HepG2 (cell line): ENCODE measurements around the gene TMEM255B. TPM values are rescaled to one million over a fixed set of nuclear protein-coding genes. Genes with fewer than 3 reads are reported as not detected.
A peak's percentile ranks its signal among the peaks of the same experiment; 100 is the strongest.

Experiments used
- AGO2 ChIP-seq: fragments of 200-400 bp; formaldehyde crosslinking; optimal IDR thresholded peaks from 2 replicates; pipeline ENCODE3; 2017; ENCODE audit warnings: mild to moderate bottlenecking, low read depth, low read length, moderate library complexity
- FOXA1 ChIP-seq, 2 experiments: fragments of 450-650 bp in 1 of 2; sonication (generic) in 1 of 2; formaldehyde crosslinking in 1 of 2; IDR thresholded peaks; 2 replicates each; pipeline versions ENCODE4 v1.4.0 to v1.6.1; 2016 to 2020; ENCODE audit warnings: missing genetic modification reagents in 1 of 2
- HMG20B ChIP-seq: conservative IDR thresholded peaks from 2 replicates; pipeline ENCODE4 v1.6.1; 2016; ENCODE audit warnings: missing genetic modification reagents, missing compliant biosample characterization
- ISX ChIP-seq: sonication (generic); formaldehyde crosslinking; conservative IDR thresholded peaks from 2 replicates; pipeline ENCODE4 v1.5.0; 2020; ENCODE audit warnings: missing genetic modification reagents
- KLF13 ChIP-seq: sonication (generic); formaldehyde crosslinking; IDR thresholded peaks from 2 replicates; pipeline ENCODE4 v1.4.0; 2020; ENCODE audit warnings: mild to moderate bottlenecking, missing genetic modification reagents
- KLF16 ChIP-seq, 2 experiments: sonication (generic) in 1 of 2; formaldehyde crosslinking in 1 of 2; IDR thresholded peaks; 2 replicates each; pipeline versions ENCODE4 v1.6.1 to v1.8.0; 2016 to 2023; ENCODE audit warnings: missing genetic modification reagents in 2 of 2, missing compliant biosample characterization in 1 of 2
- NFE2L1 ChIP-seq: sonication (generic); formaldehyde crosslinking; IDR thresholded peaks from 2 replicates; pipeline ENCODE4 v1.4.0; 2020; ENCODE audit warnings: missing genetic modification reagents, mild to moderate bottlenecking, borderline replicate concordance
- SIN3B ChIP-seq: fragments of 150-350 bp; IDR thresholded peaks from 2 replicates; pipeline ENCODE4 v1.6.1; 2014; ENCODE audit warnings: low read length
- YEATS2 ChIP-seq: sonication (generic); formaldehyde crosslinking; IDR thresholded peaks from 2 replicates; pipeline ENCODE4 v1.4.0; 2020; ENCODE audit warnings: missing genetic modification reagents, borderline replicate concordance
- ZBTB8A ChIP-seq: sonication (generic); formaldehyde crosslinking; IDR thresholded peaks from 2 replicates; pipeline ENCODE4 v1.4.0; 2020; ENCODE audit warnings: mild to moderate bottlenecking, low read depth, missing genetic modification reagents, borderline replicate concordance
- ZNF17 ChIP-seq: sonication (generic); formaldehyde crosslinking; IDR thresholded peaks from 2 replicates; pipeline ENCODE4 v1.5.0; 2020; ENCODE audit warnings: mild to moderate bottlenecking, missing genetic modification reagents
- ZNF230 ChIP-seq: sonication (generic); formaldehyde crosslinking; IDR thresholded peaks from 2 replicates; pipeline ENCODE4 v1.4.0; 2020; ENCODE audit warnings: mild to moderate bottlenecking, missing genetic modification reagents
- ZNF33A ChIP-seq: sonication (generic); formaldehyde crosslinking; IDR thresholded peaks from 2 replicates; pipeline ENCODE4 v1.5.1; 2020; ENCODE audit warnings: missing genetic modification reagents, mild to moderate bottlenecking, moderate library complexity, borderline replicate concordance
- ZNF354B ChIP-seq: sonication (generic); formaldehyde crosslinking; IDR thresholded peaks from 2 replicates; pipeline ENCODE4 v1.8.0; 2022; ENCODE audit warnings: mild to moderate bottlenecking, missing genetic modification reagents
- ZNF709 ChIP-seq: sonication (generic); formaldehyde crosslinking; IDR thresholded peaks from 2 replicates; pipeline ENCODE4 v1.5.0; 2020; ENCODE audit warnings: mild to moderate bottlenecking, missing genetic modification reagents
- ZNF841 ChIP-seq: sonication (generic); formaldehyde crosslinking; IDR thresholded peaks from 2 replicates; pipeline ENCODE4 v1.8.1; 2023; ENCODE audit warnings: missing genetic modification reagents, borderline replicate concordance
- ZSCAN22 ChIP-seq: sonication (generic); formaldehyde crosslinking; IDR thresholded peaks from 2 replicates; pipeline ENCODE4 v1.4.0; 2020; ENCODE audit warnings: mild to moderate bottlenecking, missing genetic modification reagents
- polyA plus RNA-seq, 8 experiments: library from polyadenylated mRNA; depleted of rRNA in 3 of 8; stranded (reverse) in 7 of 8; unstranded in 1 of 8; fragments of >200 nt; fragmentation: Illumina TruSeq in 4 of 8; extraction: Trizol in 4 of 8; gene quantifications; 2 replicates each; pipeline versions ENCODE4 v1.2.1 to v1.2.3, GENCODE V29; 2011 to 2016; ENCODE audit warnings: low read depth in 4 of 8, missing spikeins in 1 of 8, mixed read lengths in 1 of 8; ENCODE audit not compliant: insufficient read depth in 1 of 8
- total RNA-seq, 5 experiments: library from RNA; depleted of rRNA; stranded (reverse); fragments of >200 nt; fragmentation: Illumina TruSeq; extraction: Trizol; gene quantifications; 2 replicates each; pipeline ENCODE4 v1.2.3, GENCODE V29; 2016; ENCODE audit warnings: low read depth in 1 of 5
- TF ChIP-seq, protein P1 (sequence below): IDR thresholded peaks from 2 replicates; pipeline ENCODE4 v1.6.1; 2016; ENCODE audit warnings: missing compliant biosample characterization, missing genetic modification reagents, borderline replicate concordance
- TF ChIP-seq, protein P2 (sequence below): fragments of 450-650 bp; IDR thresholded peaks from 2 replicates; pipeline ENCODE4 v1.6.1; 2017; ENCODE audit warnings: mild to moderate bottlenecking
- TF ChIP-seq, protein P3 (sequence below): sonication (generic); formaldehyde crosslinking; IDR thresholded peaks from 2 replicates; pipeline ENCODE4 v1.4.0; 2020; ENCODE audit warnings: missing genetic modification reagents, borderline replicate concordance
- TF ChIP-seq, protein P4 (sequence below): sonication (generic); formaldehyde crosslinking; IDR thresholded peaks from 2 replicates; pipeline ENCODE4 v1.8.0; 2022; ENCODE audit warnings: mild to moderate bottlenecking, missing genetic modification reagents, borderline replicate concordance
- TF ChIP-seq, protein P5 (sequence below): sonication (generic); IDR thresholded peaks from 2 replicates; pipeline ENCODE4 v1.6.1; 2016; ENCODE audit warnings: low read depth, borderline replicate concordance

The TMEM255B gene
- total and polyA plus RNA-seq, 2 of the 13 experiments (the other 11 are each of a cell fraction or from before 2014, with no cell fraction given) = not detected

DNA sequence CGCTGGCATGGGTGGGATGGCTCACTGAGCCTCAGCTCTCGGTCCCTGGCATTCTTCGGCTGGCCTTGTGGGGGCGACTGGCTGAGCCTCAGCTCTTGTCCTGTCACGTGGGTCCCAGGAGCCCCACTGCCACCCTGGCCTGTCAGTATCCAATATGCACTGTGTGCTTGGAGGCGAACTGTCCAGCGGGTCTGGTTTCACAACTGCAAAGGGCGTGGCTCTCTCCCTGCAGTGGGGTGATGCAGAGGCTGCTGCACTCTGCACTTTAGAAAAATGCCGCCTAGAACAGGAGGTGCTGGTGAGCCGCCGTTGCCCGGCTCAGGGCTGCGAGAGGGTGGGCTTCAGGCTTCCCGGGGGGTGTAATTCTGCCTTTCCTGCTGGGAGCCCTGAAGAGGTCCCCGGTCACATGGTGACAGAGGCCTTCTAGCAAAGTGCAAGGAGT is 17.0 kb upstream of the TMEM255B start (continued):
- TF ChIP-seq ZNF17 (CRISPR knock-in tag) = no peak
- TF ChIP-seq, protein P1, sequence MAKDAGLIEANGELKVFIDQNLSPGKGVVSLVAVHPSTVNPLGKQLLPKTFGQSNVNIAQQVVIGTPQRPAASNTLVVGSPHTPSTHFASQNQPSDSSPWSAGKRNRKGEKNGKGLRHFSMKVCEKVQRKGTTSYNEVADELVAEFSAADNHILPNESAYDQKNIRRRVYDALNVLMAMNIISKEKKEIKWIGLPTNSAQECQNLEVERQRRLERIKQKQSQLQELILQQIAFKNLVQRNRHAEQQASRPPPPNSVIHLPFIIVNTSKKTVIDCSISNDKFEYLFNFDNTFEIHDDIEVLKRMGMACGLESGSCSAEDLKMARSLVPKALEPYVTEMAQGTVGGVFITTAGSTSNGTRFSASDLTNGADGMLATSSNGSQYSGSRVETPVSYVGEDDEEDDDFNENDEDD (CRISPR knock-in tag) = peak; percentile 50; the same call in 1 of the 2 replicates
- no peak for TF ChIP-seq KLF13 (CRISPR knock-in tag)
- no peak for TF ChIP-seq ZSCAN22
- TF ChIP-seq, protein P2, sequence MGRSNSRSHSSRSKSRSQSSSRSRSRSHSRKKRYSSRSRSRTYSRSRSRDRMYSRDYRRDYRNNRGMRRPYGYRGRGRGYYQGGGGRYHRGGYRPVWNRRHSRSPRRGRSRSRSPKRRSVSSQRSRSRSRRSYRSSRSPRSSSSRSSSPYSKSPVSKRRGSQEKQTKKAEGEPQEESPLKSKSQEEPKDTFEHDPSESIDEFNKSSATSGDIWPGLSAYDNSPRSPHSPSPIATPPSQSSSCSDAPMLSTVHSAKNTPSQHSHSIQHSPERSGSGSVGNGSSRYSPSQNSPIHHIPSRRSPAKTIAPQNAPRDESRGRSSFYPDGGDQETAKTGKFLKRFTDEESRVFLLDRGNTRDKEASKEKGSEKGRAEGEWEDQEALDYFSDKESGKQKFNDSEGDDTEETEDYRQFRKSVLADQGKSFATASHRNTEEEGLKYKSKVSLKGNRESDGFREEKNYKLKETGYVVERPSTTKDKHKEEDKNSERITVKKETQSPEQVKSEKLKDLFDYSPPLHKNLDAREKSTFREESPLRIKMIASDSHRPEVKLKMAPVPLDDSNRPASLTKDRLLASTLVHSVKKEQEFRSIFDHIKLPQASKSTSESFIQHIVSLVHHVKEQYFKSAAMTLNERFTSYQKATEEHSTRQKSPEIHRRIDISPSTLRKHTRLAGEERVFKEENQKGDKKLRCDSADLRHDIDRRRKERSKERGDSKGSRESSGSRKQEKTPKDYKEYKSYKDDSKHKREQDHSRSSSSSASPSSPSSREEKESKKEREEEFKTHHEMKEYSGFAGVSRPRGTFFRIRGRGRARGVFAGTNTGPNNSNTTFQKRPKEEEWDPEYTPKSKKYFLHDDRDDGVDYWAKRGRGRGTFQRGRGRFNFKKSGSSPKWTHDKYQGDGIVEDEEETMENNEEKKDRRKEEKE = no peak
- TF ChIP-seq, protein P3, sequence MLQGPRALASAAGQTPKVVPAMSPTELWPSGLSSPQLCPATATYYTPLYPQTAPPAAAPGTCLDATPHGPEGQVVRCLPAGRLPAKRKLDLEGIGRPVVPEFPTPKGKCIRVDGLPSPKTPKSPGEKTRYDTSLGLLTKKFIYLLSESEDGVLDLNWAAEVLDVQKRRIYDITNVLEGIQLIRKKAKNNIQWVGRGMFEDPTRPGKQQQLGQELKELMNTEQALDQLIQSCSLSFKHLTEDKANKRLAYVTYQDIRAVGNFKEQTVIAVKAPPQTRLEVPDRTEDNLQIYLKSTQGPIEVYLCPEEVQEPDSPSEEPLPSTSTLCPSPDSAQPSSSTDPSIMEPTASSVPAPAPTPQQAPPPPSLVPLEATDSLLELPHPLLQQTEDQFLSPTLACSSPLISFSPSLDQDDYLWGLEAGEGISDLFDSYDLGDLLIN (CRISPR knock-in tag) = no peak
- TF ChIP-seq FOXA1 (IDR thresholded peaks at IDR 0.05) = no peak
- TF ChIP-seq FOXA1 (CRISPR knock-in tag; IDR thresholded peaks at IDR 0.05) = no peak
- TF ChIP-seq SIN3B = no peak
- TF ChIP-seq, protein P4, sequence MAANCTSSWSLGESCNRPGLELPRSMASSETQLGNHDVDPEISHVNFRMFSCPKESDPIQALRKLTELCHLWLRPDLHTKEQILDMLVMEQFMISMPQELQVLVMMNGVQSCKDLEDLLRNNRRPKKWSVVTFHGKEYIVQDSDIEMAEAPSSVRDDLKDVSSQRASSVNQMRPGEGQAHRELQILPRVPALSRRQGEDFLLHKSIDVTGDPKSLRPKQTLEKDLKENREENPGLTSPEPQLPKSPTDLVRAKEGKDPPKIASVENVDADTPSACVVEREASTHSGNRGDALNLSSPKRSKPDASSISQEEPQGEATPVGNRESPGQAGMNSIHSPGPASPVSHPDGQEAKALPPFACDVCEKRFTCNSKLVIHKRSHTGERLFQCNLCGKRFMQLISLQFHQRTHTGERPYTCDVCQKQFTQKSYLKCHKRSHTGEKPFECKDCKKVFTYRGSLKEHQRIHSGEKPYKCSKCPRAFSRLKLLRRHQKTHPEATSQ = peak; percentile 44; the same call in 1 of the 2 replicates
- no peak for TF ChIP-seq AGO2
- no peak for TF ChIP-seq ZBTB8A (CRISPR knock-in tag)
- no peak for TF ChIP-seq HMG20B (CRISPR knock-in tag)
- TF ChIP-seq YEATS2 = no peak
- no peak for TF ChIP-seq ZNF709 (CRISPR knock-in tag)
- no peak for TF ChIP-seq ZNF354B
- TF ChIP-seq ZNF841 (CRISPR knock-in tag) = no peak
- TF ChIP-seq ISX (CRISPR knock-in tag) = no peak
- TF ChIP-seq, protein P5, sequence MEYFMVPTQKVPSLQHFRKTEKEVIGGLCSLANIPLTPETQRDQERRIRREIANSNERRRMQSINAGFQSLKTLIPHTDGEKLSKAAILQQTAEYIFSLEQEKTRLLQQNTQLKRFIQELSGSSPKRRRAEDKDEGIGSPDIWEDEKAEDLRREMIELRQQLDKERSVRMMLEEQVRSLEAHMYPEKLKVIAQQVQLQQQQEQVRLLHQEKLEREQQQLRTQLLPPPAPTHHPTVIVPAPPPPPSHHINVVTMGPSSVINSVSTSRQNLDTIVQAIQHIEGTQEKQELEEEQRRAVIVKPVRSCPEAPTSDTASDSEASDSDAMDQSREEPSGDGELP = no peak
- TF ChIP-seq KLF16 (CRISPR knock-in tag; IDR thresholded peaks at IDR 0.05) = peak in 1 of 2 experiments; percentile 29; a peak in 1 of 4 replicates
- no peak for TF ChIP-seq NFE2L1 (CRISPR knock-in tag)
- TF ChIP-seq ZNF230 (CRISPR knock-in tag) = no peak
- TF ChIP-seq ZNF33A (CRISPR knock-in tag) = no peak
